Neural crest cell (in vitro differentiated cells): ENCODE measurements around the gene ZDHHC20. TPM values are rescaled to one million over a fixed set of nuclear protein-coding genes. Genes with fewer than 3 reads are reported as not detected.

Experiments
- DNase-seq: peaks from one replicate; pipeline ENCODE4 v3.0.0; 2021; ENCODE audit warnings: low read depth, mixed read lengths, low spot score
- H3K27ac Mint-ChIP-seq: one replicate; pipeline ENCODE4 v1.8.0; 2021; ENCODE audit warnings: mild to moderate bottlenecking, mixed read lengths; ENCODE audit not compliant: unreplicated experiment
- H3K27me3 Mint-ChIP-seq: 2 replicates; pipeline ENCODE4 v1.8.0; 2021; ENCODE audit warnings: low read depth, mild to moderate bottlenecking, mixed read lengths
- H3K36me3 Mint-ChIP-seq: 2 replicates; pipeline ENCODE4 v1.8.0; 2021; ENCODE audit warnings: low read depth, mild to moderate bottlenecking, mixed read lengths
- H3K4me1 Mint-ChIP-seq: 2 replicates; pipeline ENCODE4 v1.8.0; 2021; ENCODE audit warnings: mixed read lengths
- H3K4me3 Mint-ChIP-seq: one replicate; pipeline ENCODE4 v1.8.0; 2021; ENCODE audit warnings: mild to moderate bottlenecking, mixed read lengths
- H3K9me3 Mint-ChIP-seq: 2 replicates; pipeline ENCODE4 v1.8.0; 2021; ENCODE audit warnings: mixed read lengths
- total RNA-seq: library from RNA; stranded (reverse); gene quantifications from 2 replicates; pipeline ENCODE4 v1.2.1, GENCODE V29; 2021
- TF ChIP-seq, protein P1 (sequence below): fragments of 200-600 bp; sonication (generic); conservative IDR thresholded peaks from 2 replicates; pipeline ENCODE4 v1.5.0; 2021; ENCODE audit warnings: antibody characterized with exemption, mild to moderate bottlenecking

The ZDHHC20 gene
- total RNA-seq, 1 donor from 2014 or later, result 65.7 TPM

DNA sequence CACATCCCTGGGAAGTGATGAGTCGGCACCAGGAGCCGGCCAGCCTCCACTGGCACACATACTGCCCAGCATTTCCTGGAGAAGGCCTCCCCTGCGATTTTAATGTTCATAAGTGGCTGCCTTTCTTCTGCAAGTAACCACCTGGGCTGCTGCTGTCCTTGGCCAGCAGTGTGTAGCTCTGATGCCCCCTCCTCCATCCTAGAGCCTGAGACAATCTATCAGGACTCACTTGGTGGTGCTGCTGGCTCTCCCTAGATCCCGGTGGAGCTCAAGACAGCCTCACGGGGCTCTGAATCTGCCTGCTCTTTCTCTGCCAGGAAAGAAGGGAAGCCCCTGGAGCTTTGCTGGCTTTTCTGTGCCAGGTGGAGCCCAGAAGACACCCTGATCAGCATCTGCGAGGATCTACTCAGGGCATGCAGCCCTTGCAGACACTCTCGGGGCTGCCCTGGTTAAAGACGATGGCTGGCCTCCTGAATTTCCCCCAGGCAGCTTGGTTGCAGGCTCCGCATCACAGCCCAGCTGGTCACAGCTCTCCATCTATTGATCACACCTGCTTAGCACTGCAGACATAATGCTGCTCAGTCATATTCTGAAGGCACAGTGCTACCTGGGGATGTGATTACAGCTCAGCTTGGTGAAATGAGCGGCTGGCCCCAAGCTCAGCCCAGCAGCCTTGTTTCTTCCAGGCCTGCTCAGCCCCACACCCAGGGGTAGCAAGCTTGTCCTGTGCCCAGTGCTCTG is 122.3 kb downstream of the ZDHHC20 start:
- Mint-ChIP-seq H3K27me3 (no peaks in the 10 kb centered on the region), H3K36me3 (peaks cover 2% of the 10 kb centered on the region), H3K27ac (no peak overlapping the region), H3K9me3 (peaks cover 9% of the 10 kb centered on the region), H3K4me3 (no peak overlapping the region), H3K4me1 (no peaks in the 10 kb centered on the region)
- no peak for DNase-seq
- TF ChIP-seq, protein P1, sequence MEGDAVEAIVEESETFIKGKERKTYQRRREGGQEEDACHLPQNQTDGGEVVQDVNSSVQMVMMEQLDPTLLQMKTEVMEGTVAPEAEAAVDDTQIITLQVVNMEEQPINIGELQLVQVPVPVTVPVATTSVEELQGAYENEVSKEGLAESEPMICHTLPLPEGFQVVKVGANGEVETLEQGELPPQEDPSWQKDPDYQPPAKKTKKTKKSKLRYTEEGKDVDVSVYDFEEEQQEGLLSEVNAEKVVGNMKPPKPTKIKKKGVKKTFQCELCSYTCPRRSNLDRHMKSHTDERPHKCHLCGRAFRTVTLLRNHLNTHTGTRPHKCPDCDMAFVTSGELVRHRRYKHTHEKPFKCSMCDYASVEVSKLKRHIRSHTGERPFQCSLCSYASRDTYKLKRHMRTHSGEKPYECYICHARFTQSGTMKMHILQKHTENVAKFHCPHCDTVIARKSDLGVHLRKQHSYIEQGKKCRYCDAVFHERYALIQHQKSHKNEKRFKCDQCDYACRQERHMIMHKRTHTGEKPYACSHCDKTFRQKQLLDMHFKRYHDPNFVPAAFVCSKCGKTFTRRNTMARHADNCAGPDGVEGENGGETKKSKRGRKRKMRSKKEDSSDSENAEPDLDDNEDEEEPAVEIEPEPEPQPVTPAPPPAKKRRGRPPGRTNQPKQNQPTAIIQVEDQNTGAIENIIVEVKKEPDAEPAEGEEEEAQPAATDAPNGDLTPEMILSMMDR, result no peak

GRCh38 chr13:21333186-21333585 is 125.9 kb downstream of the ZDHHC20 start:
- H3K27ac Mint-ChIP-seq, result no peak overlapping the region
- DNase-seq, result no peak
- peaks cover 2% of the 10 kb centered on the region for H3K27me3 Mint-ChIP-seq
- H3K4me1 Mint-ChIP-seq, result no peaks in the 10 kb centered on the region
- H3K4me3 Mint-ChIP-seq, result no peak overlapping the region
- H3K36me3 Mint-ChIP-seq, result peaks cover 2% of the 10 kb centered on the region
- TF ChIP-seq, protein P1, result no peak
- H3K9me3 Mint-ChIP-seq, result peaks cover 9% of the 10 kb centered on the region

DNA sequence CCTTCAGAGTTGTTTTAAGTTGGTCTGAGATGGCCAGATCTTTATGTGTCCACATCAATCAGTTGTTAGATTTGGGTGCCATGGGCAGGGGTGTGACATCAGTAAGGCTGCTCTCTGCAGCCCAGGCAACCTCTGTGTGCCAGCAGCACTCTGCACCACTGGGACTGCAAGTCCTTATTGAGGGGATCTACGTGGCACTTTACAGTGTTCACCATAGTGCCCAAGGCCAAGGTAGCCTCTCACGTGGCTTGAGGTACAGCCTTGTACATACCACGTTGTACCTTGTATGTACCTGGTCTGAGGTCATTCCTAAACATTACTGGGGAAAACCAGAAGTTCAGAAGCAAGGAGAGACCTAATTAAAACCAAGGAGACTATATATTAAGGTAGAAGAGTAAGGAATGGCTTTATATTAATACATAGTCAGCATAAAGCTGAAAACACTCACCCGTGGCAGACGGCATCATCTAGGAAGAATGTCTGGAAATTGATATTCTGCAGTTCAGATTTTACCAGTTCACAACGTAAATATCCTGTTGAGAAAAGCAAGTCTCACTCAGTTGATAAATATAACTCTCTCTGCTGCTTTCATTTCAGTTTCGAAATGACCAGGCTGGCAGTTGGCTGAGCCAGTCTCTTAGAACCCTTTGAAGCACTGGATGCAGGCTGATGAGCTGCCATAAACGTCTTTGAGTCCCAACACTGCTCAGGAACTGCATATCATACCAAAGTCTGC is 128.8 kb downstream of the ZDHHC20 start:
- H3K27me3 Mint-ChIP-seq, result peaks cover 24% of the 10 kb centered on the region
- peaks cover 5% of the 10 kb centered on the region for H3K4me1 Mint-ChIP-seq
- TF ChIP-seq, protein P1, result no peak
- no peak overlapping the region for H3K4me3 Mint-ChIP-seq
- DNase-seq, result no peak
- peaks cover 3% of the 10 kb centered on the region for H3K9me3 Mint-ChIP-seq
- no peak overlapping the region for H3K27ac Mint-ChIP-seq
- peaks cover 2% of the 10 kb centered on the region for H3K36me3 Mint-ChIP-seq

DNA sequence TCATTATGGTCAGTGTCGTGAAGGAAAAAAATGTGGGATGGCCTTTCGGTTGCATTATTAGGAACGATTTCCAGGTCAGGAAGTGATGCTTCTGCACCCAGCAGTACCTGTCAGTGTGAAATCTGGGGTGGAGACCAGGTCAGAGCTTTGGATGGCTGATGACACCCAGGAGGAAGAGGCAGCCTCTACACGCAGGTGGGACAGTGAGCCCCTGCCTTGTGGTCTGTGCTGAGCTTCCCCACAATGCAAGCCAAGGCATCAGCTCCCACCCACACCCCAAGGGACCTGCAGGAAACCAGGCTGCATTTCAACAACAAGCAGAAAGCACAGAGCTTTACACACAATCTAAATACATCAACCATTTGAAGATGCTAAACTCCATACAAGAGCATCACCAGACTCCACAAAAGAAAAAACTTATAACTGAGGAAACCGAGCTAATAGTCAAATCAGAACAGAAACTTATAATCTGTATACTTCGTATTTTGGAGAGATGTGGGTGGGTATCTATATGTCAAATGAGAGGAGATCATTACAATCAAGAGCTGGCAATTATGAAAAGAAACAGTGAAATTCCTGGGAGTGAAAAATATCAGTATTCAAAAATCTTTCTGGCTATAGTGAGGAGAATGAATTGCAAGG is 130.1 kb downstream of the ZDHHC20 start:
- peaks cover 28% of the 10 kb centered on the region for H3K27me3 Mint-ChIP-seq
- H3K27ac Mint-ChIP-seq, result no peak overlapping the region
- H3K36me3 Mint-ChIP-seq, result peaks cover 2% of the 10 kb centered on the region
- TF ChIP-seq, protein P1, result no peak
- H3K4me3 Mint-ChIP-seq, result no peak overlapping the region
- H3K4me1 Mint-ChIP-seq, result peaks cover 5% of the 10 kb centered on the region
- no peaks in the 10 kb centered on the region for H3K9me3 Mint-ChIP-seq
- no peak for DNase-seq

GRCh38 chr13:21328201-21328600 is 130.9 kb downstream of the ZDHHC20 start:
- Mint-ChIP-seq H3K4me1 (peaks cover 5% of the 10 kb centered on the region), H3K4me3 (no peak overlapping the region)
- TF ChIP-seq, protein P1, result no peak

More at GRCh38 chr13:21328201-21328600, 130.9 kb downstream of the ZDHHC20 start:
- no peak for DNase-seq
- peaks cover 28% of the 10 kb centered on the region for H3K27me3 Mint-ChIP-seq
- H3K9me3 Mint-ChIP-seq, result no peaks in the 10 kb centered on the region
- H3K27ac Mint-ChIP-seq, result no peak overlapping the region
- peaks cover 2% of the 10 kb centered on the region for H3K36me3 Mint-ChIP-seq
